K562 (cell line): Measurements from ENCODE around the gene EPS8. TPM values are rescaled to one million over a fixed set of nuclear protein-coding genes. Genes with fewer than 3 reads are reported as not detected.

Experiments
- ATAC-seq: fragments of 200-7000 bp; cut with Tn5 transposase; 3 replicates; pipeline ENCODE4 v1.9.1; 2020; ENCODE audit warnings: moderate library complexity
- BruUV-seq: library from RNA; stranded (reverse); fragments of 400-500 nt; replicated peaks from 2 replicates; lab custom pipeline; 2021; lab: Mats Ljungman, UMichigan
- CTCF ChIA-PET: fragments of 300-600 bp; formaldehyde crosslinking; extraction: SDS; loops from one replicate; lab custom pipeline; 2021; ENCODE audit warnings: low intra/inter-chr PET ratio; lab: Yijun Ruan, JAX
- POLR2A ChIA-PET: fragments of 300-600, 350-650 bp; sonication (Branson Sonifier 250); formaldehyde crosslinking; extraction: SDS; loops from one replicate; lab custom pipeline; 2021; ENCODE audit warnings: antibody characterized with exemption, inconsistent platforms; lab: Yijun Ruan, JAX
- DNase-seq, 4 experiments: peaks; one replicate each; pipeline versions ENCODE4 v3.0.0 to v3.0.0-alpha.2; 2011 to 2018; ENCODE audit warnings: low spot score in 3 of 4, mixed read lengths in 3 of 4; ENCODE audit errors: extremely low read depth in 1 of 4
- FAIRE-seq: peaks from 2 replicates; lab custom pipeline; 2011; peaks lifted over from hg19 to GRCh38; lab: Jason Lieb, UNC
- H2AFZ ChIP-seq: 2 replicates; pipeline ENCODE4 v1.6.0; 2011; ENCODE audit warnings: low read depth, low read length, control low read depth, inconsistent platforms
- H3K27ac ChIP-seq: fragments of 200-600 bp; 3 replicates; pipeline ENCODE4 v1.8.0; 2011; ENCODE audit warnings: low read depth, mild to moderate bottlenecking, control low read depth, inconsistent platforms, low read length, moderate library complexity, mixed read lengths; ENCODE audit errors: extremely low read depth
- H3K27me3 ChIP-seq, 2 experiments: fragments of 300-600 bp in 1 of 2; 2 replicates in 1 of 2; 3 replicates in 1 of 2; pipeline versions ENCODE4 v1.6.0 to v1.8.0; 2011; ENCODE audit warnings: inconsistent platforms in 2 of 2, low read length in 2 of 2, mild to moderate bottlenecking in 1 of 2, mixed read lengths in 1 of 2, moderate library complexity in 1 of 2; ENCODE audit not compliant: control insufficient read depth in 2 of 2, insufficient read depth in 2 of 2
- H3K36me3 ChIP-seq: fragments of 300-600 bp; 3 replicates; pipeline ENCODE4 v1.8.0; 2011; ENCODE audit warnings: mild to moderate bottlenecking, low read length, inconsistent platforms; ENCODE audit not compliant: control insufficient read depth, insufficient read depth
- H3K4me1 ChIP-seq, 2 experiments: fragments of 200-600 bp in 1 of 2; replicated peaks in 1 of 2; 2 replicates in 1 of 2; 3 replicates in 1 of 2; pipeline versions ENCODE4 v1.5.1 to v1.8.0; 2011; ENCODE audit warnings: inconsistent platforms in 2 of 2, low read length in 2 of 2, mild to moderate bottlenecking in 1 of 2, mixed read lengths in 1 of 2, moderate library complexity in 1 of 2; ENCODE audit not compliant: control insufficient read depth in 2 of 2, insufficient read depth in 2 of 2
- H3K4me2 ChIP-seq: 2 replicates; pipeline ENCODE4 v1.6.1; 2011; ENCODE audit warnings: low read length, control low read depth, inconsistent platforms, mixed read lengths; ENCODE audit not compliant: insufficient read depth
- H3K4me3 ChIP-seq: fragments of 200-600 bp; sonication (generic), shearing (Covaris generic); 2 replicates; pipeline ENCODE4 v1.5.1; 2016; ENCODE audit warnings: control low read depth, inconsistent platforms
- H3K79me2 ChIP-seq: fragments of 200-600 bp; 3 replicates; pipeline ENCODE4 v1.8.0; 2011; ENCODE audit warnings: low read length, inconsistent platforms; ENCODE audit not compliant: control insufficient read depth, insufficient read depth
- H3K9ac ChIP-seq, 2 experiments: 2 replicates each; pipeline versions ENCODE4 v1.6.0 to v1.6.1; 2011; ENCODE audit warnings: low read depth in 2 of 2, low read length in 2 of 2, control low read depth in 1 of 2, inconsistent platforms in 1 of 2, mild to moderate bottlenecking in 1 of 2, mixed read lengths in 1 of 2; ENCODE audit not compliant: insufficient read depth in 1 of 2
- H3K9me1 ChIP-seq: one replicate; pipeline ENCODE4 v1.6.0; 2011; ENCODE audit warnings: inconsistent platforms, mild to moderate bottlenecking, low read length, moderate library complexity; ENCODE audit not compliant: control insufficient read depth, insufficient read depth
- H3K9me3 ChIP-seq: replicated peaks from 2 replicates; pipeline ENCODE4 v1.5.1; 2011; ENCODE audit warnings: low read depth, low read length, inconsistent platforms; ENCODE audit not compliant: control insufficient read depth, insufficient read depth
- H4K20me1 ChIP-seq: replicated peaks from 2 replicates; pipeline ENCODE4 v1.6.1; 2011; ENCODE audit warnings: low read length, inconsistent platforms, mixed read lengths; ENCODE audit not compliant: control insufficient read depth, insufficient read depth
- E2F5 ChIP-seq: sonication (generic); formaldehyde crosslinking; IDR thresholded peaks from 2 replicates; pipeline ENCODE4 v1.8.0; 2022; ENCODE audit warnings: mild to moderate bottlenecking, missing genetic modification reagents
- GTF2E2 ChIP-seq: fragments of 200-800 bp; sonication (Bioruptor generic); IDR thresholded peaks from 2 replicates; pipeline ENCODE4 v1.6.1; 2016; ENCODE audit warnings: missing genetic modification characterization, missing compliant biosample characterization
- IFI16 ChIP-seq: fragments of 250-450 bp; sonication (Bioruptor Pico); IDR thresholded peaks from 2 replicates; pipeline ENCODE4 v2.1.2; 2022; ENCODE audit warnings: mild to moderate bottlenecking, inconsistent platforms
- U2AF1 ChIP-seq: fragments of 200-400 bp; formaldehyde crosslinking; optimal IDR thresholded peaks from 2 replicates; pipeline ENCODE3; 2017; ENCODE audit warnings: mild to moderate bottlenecking, low read depth, low read length, moderate library complexity
- YY1 ChIP-seq, 3 experiments: IDR thresholded peaks; 2 replicates each; pipeline ENCODE4 v1.6.1; 2011; ENCODE audit warnings: low read length in 2 of 3, mild to moderate bottlenecking in 2 of 3, moderate library complexity in 2 of 3, borderline replicate concordance in 1 of 3, control low read depth in 1 of 3, low read depth in 1 of 3; ENCODE audit not compliant: insufficient read depth in 3 of 3, insufficient replicate concordance in 2 of 3, control insufficient read depth in 1 of 3, insufficient read length in 1 of 3; ENCODE audit errors: extremely low read depth in 1 of 3
- ZFP30 ChIP-seq: fragments of 250-450 bp; sonication (Bioruptor Pico); IDR thresholded peaks from 2 replicates; pipeline ENCODE4 v1.8.0; 2022; ENCODE audit warnings: moderate library complexity, mild to moderate bottlenecking, inconsistent platforms, borderline replicate concordance
- WGBS: fragments of 100-300 bp; shearing (Covaris generic); methylation state at CpG from one replicate; pipeline ENCODE4 v1.1.6; 2016; ENCODE audit warnings: low coverage, mixed read lengths; ENCODE audit not compliant: insufficient coverage; ENCODE audit errors: missing lambda C conversion rate; 5-methylcytosine and 5-hydroxymethylcytosine counted together
- in situ Hi-C: fragments of 300-500 bp; cut with MboI; formaldehyde crosslinking; loops from 4 replicates; pipeline ENCODE4 v1.15.0; 2018; ENCODE audit warnings: inconsistent platforms, mixed read lengths
- intact Hi-C: fragments of 100-400 bp; cut with micrococcal nuclease; formaldehyde crosslinking; loops from 2 replicates; pipeline ENCODE4 v1.14.2; 2022
- polyA plus RNA-seq, 8 experiments: library from polyadenylated mRNA; depleted of rRNA in 4 of 8; stranded (reverse) in 5 of 8; unstranded in 3 of 8; fragments of >200 nt; fragmentation: Nextera tagmentation in 2 of 8; fragmentation: Illumina TruSeq in 1 of 8; extraction: Ambion mirVana in 2 of 8; extraction: Trizol in 1 of 8; gene quantifications; 2 replicates each; pipeline versions ENCODE4 v1.2.1 to v1.2.3, GENCODE V29; 2011 to 2014; ENCODE audit warnings: inconsistent platforms in 1 of 8, missing spikeins in 1 of 8
- total RNA-seq, 7 experiments: library from RNA; depleted of rRNA in 6 of 7; stranded (reverse); fragments of >200 nt in 6 of 7; fragmentation: Illumina TruSeq in 2 of 7; extraction: Trizol in 2 of 7; gene quantifications; 2 replicates each; pipeline versions ENCODE4 v1.2.1 to v1.2.3, GENCODE V29; 2011 to 2021; ENCODE audit warnings: low replicate concordance in 1 of 7

Gene EPS8
- total and polyA plus RNA-seq, 9 of the 15 experiments (the other 6 are each of a cell fraction or from before 2014, with no cell fraction given) = 0.10 to 1.9 (median 0.33) TPM

- 3% methylated on average over 3 of the region's 3 CpGs for WGBS
- no peak overlapping the region for H3K4me2 ChIP-seq
- POLR2A ChIA-PET = no interaction called here
- no peaks in the 10 kb centered on the region for H3K9me1 ChIP-seq
- in situ Hi-C loops = no loop called here
- TF ChIP-seq GTF2E2 (tag) (no peak), U2AF1 (no peak), IFI16 (CRISPR knock-in tag) (no peak), E2F5 (no peak), ZFP30 (no peak), YY1 (IDR thresholded peaks at IDR 0.05; ENCODE audit: borderline replicate concordance in 1 of 3, control insufficient read depth in 1 of 3, extremely low read depth in 1 of 3, insufficient read depth in 3 of 3, insufficient read length in 1 of 3, insufficient replicate concordance in 2 of 3, low read depth in 1 of 3, low read length in 2 of 3) (no peak)
- TF ChIP-seq, all 486 proteins: peak for 0
- no TSS peak for BruUV-seq
- H3K27ac ChIP-seq = no peak overlapping the region
- no peak overlapping the region for H3K4me3 ChIP-seq
- no peaks in the 10 kb centered on the region for H3K4me1 ChIP-seq
- no peaks in the 10 kb centered on the region for H4K20me1 ChIP-seq
- no peaks in the 10 kb centered on the region for H3K79me2 ChIP-seq
- ATAC-seq (no peak), DNase-seq (no peak), FAIRE-seq (no peak)
- CTCF ChIA-PET = no interaction called here
- no peaks in the 10 kb centered on the region for H3K9me3 ChIP-seq
- H3K27me3 ChIP-seq = no peaks in the 10 kb centered on the region
- intact Hi-C loops = no loop called here
- H3K36me3 ChIP-seq = no peaks in the 10 kb centered on the region
- H3K9ac ChIP-seq = no peak overlapping the region
- H2AFZ ChIP-seq = no peak overlapping the region
Observed at GRCh38 chr12:15829255-15829654, 40.1 kb upstream of the EPS8 start.
